HT-29 (cell line): ENCODE data around the gene SBF2. TPM values are rescaled to one million over a fixed set of nuclear protein-coding genes. Genes with fewer than 3 reads are reported as not detected.
A peak's percentile ranks its signal among the peaks of the same experiment; 100 is the strongest.
"Not testable (repeated sequence)": the region's sequence is repeated elsewhere in the genome, so short reads cannot be mapped to it uniquely, and the experiment has no call there.

Experiments
- DNase-seq: peaks from one replicate; pipeline ENCODE4 v3.0.0-alpha.2; 2015; ENCODE audit warnings: low spot score
- total RNA-seq: library from RNA; depleted of rRNA; stranded (reverse); fragments of >200 nt; shearing (Covaris generic); gene quantifications from 2 replicates; pipeline ENCODE4 v1.2.3, GENCODE V29; 2014

The SBF2 gene
- total RNA-seq, 1 experiment from 2014 or later = 24.4 TPM

DNA sequence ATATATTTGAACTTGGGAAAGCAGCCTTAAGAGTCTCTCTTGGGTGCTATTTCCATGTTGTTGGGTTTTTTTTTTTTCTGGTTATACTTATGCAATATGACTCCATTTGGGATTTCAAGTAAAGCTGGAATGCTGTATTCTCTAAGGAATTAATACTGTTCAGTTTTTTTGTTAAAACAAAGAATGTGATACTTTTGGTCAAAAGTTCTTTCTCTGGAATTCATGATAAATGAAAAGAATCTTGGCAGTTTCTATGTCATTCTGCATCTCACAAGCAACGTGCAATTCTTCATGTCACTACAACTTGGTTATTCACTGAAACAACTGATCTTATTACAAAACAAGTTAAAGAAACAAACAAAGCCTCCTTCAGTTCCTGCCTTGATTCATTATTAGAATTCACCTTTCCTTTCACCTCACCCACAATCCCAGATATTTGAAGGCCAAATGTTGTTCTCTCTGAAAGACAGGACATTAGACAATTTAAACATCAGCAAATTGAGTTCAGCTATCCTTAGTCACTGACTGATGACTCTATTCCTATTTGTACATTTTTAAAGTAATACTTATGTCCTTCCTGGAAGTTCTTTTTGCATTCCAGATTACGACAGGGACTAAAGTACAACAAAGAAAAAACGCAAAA is 176.2 kb downstream of the SBF2 start:
- DNase-seq = no peak

DNA sequence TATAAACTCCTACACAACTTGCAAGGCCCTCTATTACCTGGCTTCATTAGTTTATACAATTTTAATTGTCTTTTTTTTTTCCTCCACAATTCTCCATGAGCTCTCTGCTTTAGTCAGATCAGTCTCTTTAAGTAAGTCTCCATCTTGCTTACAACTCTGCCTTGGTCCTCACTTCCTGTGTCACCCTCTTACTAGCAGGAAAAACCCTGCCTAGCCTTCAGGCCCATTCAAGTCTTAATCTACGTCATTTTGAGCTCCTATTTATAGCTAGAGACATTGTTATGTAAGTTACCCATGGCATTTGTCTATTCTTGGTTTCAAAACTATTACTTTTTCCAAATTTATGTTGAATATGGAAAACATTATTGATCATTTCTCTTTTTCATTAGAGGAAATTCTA is 177.4 kb downstream of the SBF2 start:
- no peak for DNase-seq

- DNase-seq = no peak
These were observed 179.2 kb downstream of the SBF2 start for GRCh38 chr11:10114593-10115404.

DNA sequence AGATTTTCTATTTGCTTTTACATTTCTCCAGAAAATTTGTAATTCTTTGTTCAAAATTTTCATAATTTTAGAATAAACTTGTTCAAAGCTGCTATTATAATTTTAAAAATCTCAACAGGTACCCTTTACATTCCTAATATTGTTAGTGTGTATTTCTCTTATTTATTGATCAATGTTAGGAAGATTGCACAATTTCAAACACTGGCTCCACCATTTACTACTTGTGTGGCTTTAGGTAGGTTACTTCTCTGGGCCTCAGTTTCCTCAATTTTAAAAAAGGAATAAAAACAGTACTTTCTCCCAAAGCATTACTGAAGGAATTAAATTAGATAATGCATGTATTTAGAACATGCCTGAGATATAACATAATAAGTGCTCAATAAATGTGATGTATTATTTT is 180.2 kb downstream of the SBF2 start:
- DNase-seq = no peak

DNA sequence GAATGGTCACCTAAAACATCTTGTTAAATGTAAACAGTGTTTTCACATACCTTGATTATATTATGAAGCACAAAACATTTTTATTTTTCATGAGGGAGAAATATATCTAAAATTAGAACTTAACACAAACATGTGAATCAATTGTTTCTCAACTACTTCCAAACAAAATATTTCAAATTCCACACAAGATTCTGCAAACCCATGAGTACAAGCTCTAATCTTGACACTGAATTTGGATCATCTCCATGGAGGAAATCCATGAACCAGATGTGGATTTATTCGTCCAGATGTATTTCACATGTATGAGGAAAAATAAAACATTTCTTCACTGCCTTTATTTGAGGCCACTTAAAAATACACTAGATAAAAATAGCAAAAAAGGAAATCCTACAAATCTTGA is 184.2 kb downstream of the SBF2 start:
- no peak for DNase-seq

- no peak for DNase-seq
These were observed 184.9 kb downstream of the SBF2 start for GRCh38 chr11:10108915-10109680.

DNA sequence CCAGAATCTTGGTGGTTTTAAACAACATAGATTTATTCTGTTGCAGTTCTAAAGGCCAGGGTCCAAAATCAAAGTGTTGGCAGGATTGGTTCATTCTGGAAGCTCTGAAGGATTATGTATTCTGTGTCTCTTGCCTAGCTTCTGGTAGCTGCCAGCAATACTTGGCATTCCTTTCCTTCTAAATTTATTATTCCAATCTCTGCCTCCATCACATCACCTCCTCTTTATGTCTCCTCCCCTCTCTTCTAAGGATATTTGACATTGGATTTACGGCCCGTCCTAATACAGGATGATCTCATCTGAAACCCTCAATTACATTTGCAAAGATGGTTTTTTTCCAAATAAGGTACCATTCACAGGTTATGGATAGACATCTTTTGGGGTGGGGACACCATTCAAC is 186.5 kb downstream of the SBF2 start:
- no peak for DNase-seq

DNA sequence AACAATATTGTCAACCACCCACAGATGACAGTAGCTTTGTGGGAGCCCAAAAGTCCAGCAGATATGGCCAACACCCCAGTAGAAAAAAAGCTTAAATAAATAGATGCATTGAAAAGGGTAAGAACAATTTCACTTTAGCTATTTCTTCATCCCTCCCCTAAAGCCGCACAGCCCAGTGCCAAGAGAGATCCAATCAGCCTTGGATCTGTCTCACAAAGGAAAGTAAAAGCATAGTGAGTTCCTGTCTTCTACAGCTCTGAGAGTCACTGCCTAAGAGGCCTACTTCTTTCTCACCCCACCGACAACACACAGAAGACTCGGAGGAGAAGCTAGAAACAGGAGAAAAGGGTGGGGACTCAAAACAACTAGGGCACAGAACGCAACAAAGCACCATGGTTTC is 196.4 kb downstream of the SBF2 start:
- no peak for DNase-seq

- DNase-seq = no peak
These were observed 197.0 kb downstream of the SBF2 start for GRCh38 chr11:10096987-10097386.

DNA sequence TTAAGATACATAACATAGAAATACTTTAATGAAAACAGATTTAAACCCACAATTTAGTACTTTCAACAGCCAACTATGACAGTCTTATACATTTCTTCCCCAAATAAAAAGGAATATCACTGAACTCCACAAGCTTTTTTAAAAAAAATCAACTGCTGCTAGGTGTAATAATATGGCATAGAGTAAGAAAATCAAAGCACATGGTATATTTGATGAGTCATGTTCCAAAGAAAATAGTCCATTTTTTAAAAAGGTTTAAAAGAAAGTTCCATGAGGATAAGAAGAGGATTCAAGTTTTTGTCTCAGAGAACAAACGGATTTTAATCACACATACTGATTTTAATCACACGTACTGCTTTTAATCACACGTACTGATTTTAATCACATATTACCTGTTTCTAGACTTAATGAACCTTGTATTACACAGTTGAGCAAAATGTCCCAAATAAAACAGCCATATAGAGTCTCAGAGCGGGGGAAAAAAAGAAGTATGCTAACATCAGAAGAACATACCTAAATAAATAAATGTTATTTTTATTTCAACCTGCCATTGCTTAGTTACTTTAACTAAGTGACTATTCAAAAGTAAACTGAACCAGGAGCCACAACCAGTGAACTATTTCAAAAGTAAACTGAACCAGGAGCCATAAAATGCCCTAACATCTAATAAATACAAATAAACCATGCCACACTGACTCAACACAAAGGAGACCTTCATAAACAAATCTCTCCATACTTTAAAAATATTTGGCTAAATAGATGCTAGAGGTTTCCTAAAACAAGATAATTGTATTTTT is 198.4 kb downstream of the SBF2 start:
- DNase-seq = no peak

DNA sequence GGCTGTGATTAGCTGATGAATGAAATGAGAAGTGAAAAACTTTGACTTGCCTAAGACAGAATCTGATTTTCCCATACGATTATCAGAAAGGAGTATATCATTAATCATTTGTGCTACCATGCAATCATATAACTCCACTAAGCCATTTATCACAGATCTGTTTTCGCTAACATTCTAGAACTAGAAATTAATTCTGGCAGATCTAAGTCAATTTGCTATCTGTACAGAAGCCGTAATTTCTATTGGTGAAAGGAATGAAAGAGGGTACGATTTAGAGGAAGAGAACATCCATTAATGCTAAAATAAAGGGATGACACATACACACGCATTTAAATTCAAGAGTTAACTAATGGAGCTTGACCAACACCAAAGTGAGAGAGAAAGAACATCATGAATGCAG is 201.6 kb downstream of the SBF2 start:
- DNase-seq = no peak

DNA sequence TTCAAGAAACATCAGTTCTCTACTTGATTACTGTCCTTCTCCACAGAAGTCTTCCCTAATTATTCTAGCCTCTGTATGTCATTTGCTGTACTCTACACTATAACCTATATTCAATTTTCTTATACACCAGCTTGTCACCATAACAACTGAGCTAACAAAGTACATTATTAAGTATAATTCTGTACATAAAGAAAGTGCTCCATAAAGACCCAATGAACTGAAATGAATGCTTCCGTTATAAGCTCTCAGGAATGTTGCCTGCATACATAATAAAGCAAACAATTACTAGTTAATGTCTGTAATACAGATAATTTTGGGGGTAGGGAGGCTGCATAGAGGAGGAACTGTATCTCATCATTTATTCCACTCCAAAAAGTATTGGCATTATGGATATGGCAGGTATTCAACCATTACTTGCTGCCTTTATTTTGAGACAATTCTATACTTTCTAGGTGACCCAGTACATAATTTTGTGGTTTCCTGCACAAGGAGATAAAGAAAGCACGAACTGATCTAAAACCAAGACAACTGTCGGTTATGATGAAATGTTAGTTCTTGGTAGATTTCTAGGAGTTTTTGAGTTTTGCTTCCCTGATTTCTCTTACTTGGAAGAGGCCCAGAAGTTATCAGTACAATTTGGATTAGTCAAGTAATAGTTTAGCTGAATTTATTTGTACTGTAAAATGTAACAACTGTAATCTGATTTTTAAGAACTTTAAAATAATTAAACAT is 202.5 kb downstream of the SBF2 start:
- DNase-seq = no peak

GRCh38 chr11:10087923-10088225 is 206.1 kb downstream of the SBF2 start:
- DNase-seq = not testable (repeated sequence)

DNA sequence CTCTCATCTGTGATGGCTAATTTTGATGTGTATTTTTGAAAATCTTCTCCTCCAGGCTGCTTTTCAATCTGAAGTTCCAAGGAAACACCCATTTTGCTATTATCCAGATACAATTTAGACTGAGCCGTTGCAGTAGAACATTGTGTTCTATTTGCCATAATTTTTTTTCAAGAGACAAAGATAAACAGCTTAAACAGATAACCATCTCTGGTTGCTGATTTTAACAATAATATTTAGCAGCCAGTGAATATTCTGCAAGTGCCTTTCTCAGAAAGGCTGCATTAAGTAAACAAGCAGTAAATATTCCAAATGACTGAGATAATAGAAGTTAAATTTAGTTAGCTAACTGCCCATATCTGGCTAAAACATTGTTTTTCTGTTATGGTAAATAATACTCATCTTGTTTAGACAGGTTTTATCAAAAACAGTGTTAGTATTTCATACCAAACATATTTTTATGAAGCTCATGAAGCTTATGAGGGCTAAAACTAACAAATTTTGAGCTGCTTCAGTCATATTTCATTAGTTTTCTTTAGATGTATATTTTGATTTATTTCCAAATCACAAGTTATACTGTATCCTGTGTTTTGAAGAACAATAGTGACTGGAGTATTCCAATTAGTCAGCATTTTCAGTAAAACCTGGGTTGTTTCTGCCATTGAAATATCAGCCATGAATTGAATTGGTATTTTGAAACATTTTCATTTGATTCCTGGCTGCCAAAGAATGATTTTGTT is 206.7 kb downstream of the SBF2 start:
- DNase-seq = no peak

DNA sequence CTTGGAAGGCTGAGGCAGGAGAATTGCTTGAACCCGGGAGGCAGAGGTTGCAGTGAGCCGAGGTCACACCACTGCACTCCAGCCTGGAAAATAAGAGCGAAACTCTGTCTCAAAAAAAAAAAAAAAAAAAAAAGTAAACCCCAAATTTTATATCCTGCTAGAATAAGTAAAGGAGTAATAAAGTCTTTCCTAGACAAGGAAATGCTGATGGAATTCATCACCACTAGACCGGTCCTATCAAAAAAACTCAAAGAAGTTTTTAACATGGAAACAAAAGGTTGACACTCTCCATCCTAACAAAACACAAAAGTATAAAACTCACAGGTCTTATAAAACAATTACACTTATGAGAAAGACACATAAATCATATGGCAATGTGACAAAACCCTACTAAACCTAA is 213.9 kb downstream of the SBF2 start:
- no peak for DNase-seq

DNA sequence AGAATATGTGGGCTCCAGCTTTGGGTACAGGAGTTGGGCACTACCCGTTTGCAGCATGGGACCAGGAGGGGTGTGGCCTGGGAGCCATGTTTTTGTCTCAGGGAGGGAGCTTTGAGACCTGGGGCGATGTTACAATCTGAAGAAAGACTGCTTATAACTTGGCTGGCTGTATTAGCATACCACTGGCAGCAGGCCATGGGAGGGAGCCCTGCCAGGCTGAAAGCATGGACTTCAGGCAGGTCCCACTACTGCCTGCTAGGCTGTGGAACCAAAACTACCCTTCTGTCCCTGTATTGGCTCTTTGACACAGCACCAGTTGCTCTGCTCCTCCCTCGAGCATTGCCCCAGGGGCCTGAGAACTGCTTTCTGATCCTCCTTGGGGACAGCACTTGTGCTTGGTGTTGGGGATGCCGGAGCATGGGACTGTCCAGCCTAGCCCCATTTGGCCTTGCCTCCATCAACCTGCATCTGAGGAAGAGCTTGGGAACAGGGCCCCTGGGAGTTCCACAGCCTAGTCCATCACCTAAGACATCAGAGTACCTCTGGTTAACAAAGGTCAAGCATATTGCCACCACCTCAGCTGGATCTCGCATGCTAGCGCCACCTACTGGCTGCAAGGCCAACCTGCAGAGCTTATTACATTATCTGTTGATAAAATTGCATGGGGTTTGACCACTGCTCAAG is 217.4 kb downstream of the SBF2 start:
- peak; percentile 46 for DNase-seq

- DNase-seq = no peak
These were observed 218.9 kb downstream of the SBF2 start for GRCh38 chr11:10075141-10075540.

DNA sequence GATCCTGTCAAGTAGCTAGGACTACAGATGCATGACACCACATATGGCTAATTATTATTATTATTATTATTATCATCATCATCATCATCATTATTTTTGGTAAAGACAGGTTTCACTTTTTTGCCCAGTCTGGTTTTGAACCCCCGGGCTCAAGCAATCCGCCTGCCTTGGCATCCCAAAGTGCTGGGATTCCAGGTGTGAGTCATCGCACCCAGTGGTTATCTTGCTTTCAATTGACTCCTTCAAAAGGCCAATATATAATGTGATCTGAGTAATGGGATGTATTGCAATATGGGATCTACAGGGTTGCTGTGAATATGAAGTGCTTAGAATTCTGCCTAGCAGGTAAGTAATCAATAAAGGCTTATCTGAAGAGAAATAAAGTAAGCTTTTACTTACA is 221.2 kb downstream of the SBF2 start:
- no peak for DNase-seq

GRCh38 chr11:10072142-10072541 is 221.9 kb downstream of the SBF2 start:
- no peak for DNase-seq
